Cardiac fibroblast (primary cell): ENCODE measurements around the gene MLN.

Source experiments
- DNase-seq, 2 donors: peaks; one replicate each; pipeline versions ENCODE4 v3.0.0 to v3.0.0-alpha.2; 2010; ENCODE audit warnings: low read depth in 2 of 2
- H3K4me3 ChIP-seq, 2 donors: replicated peaks in 1 of 2; 1 replicate in 1 of 2; 2 replicates in 1 of 2; pipeline ENCODE4 v1.5.1; 2011; ENCODE audit warnings: low read depth in 2 of 2, low read length in 2 of 2, mild to moderate bottlenecking in 2 of 2, moderate library complexity in 1 of 2
- TF ChIP-seq, protein P1 (sequence below): IDR thresholded peaks from one replicate; pipeline ENCODE4 v1.5.1; 2011; ENCODE audit warnings: low read depth, mild to moderate bottlenecking, low read length, inconsistent platforms

The MLN gene

DNA sequence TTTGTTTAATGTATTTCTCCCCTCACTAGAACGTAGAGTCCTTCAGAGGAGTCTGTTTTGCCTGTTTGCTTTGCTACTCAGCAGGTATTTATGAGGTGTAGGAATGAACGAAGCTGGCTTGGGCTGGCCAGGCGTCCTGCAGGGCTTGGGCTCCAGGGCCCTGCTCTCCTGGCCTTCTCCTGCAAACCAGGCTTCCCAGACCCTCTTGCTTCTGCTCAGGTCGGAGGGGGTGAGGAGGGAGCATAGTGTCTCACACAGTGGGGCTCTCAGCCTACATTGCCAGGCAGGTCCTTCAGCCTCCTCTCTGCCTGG lies 24.6 kb upstream of the MLN start:
- TF ChIP-seq, protein P1, sequence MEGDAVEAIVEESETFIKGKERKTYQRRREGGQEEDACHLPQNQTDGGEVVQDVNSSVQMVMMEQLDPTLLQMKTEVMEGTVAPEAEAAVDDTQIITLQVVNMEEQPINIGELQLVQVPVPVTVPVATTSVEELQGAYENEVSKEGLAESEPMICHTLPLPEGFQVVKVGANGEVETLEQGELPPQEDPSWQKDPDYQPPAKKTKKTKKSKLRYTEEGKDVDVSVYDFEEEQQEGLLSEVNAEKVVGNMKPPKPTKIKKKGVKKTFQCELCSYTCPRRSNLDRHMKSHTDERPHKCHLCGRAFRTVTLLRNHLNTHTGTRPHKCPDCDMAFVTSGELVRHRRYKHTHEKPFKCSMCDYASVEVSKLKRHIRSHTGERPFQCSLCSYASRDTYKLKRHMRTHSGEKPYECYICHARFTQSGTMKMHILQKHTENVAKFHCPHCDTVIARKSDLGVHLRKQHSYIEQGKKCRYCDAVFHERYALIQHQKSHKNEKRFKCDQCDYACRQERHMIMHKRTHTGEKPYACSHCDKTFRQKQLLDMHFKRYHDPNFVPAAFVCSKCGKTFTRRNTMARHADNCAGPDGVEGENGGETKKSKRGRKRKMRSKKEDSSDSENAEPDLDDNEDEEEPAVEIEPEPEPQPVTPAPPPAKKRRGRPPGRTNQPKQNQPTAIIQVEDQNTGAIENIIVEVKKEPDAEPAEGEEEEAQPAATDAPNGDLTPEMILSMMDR: no peak
- DNase-seq: no peak
- no peak overlapping the region for H3K4me3 ChIP-seq

DNA sequence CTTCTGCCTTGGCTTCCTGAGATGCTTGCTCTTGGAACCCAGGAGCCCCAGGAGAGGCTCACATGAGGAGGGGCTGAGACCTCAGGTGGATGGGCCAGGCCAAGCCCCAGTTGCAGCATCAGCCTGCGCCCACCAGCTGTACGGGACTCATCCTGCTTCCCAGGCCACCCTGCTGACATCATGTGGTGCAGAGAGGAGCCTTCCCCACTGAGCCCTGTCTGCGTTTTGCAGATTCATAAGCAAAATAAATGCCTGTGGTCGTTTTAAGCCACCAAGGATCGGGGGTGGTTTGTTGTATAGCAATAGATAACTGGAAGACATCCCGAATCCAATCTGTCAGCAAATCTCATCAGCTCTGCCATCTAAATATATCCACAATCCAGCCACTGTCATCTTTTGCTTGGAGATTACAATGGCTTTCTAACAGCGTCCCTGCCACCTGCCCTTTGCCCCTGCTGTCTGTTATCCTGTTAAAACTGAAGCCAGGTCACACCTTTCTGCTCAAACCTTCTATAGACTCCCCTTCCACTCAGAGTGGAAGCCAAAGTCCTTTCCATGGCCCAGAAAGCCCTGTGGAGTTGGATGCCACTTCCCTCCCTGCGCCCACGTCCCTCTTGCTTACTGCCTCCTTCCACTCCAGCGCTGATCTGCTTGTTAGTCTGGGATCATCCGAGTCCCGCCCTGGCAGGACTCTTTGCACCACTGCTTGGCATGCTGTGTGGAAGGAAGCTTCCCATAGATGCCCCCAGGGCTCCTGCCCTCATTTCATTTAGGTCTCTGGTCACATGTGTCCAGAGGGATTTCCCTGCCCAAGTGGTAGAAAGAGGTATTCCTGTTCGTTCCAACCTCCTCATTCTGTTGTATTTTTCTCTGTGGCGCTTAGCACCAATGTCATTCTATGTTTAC lies 24.0 kb upstream of the MLN start:
- DNase-seq: no peak
- no peak overlapping the region for H3K4me3 ChIP-seq
- TF ChIP-seq, protein P1: no peak

DNA sequence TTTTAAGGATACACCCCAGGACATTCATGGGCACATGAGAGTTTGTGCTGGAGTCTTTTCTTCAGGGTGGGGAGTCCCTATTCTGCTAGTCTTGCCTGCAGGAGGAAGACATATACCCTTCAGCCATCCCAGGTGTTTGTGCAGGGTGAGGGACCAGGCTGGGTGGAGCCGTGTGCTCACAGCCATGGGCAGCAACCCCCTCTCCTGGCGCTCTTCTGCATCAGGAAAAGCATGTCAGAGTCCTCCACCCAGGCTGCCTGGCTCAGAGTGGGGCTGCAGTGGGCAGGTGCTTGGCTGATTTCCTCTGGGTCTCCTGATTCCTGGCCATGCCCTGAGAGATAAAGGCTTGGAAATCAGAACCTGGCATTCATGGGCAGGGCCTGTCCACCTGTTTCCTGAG lies 22.7 kb upstream of the MLN start:
- H3K4me3 ChIP-seq: no peak overlapping the region
- DNase-seq: no peak
- TF ChIP-seq, protein P1: no peak

DNA sequence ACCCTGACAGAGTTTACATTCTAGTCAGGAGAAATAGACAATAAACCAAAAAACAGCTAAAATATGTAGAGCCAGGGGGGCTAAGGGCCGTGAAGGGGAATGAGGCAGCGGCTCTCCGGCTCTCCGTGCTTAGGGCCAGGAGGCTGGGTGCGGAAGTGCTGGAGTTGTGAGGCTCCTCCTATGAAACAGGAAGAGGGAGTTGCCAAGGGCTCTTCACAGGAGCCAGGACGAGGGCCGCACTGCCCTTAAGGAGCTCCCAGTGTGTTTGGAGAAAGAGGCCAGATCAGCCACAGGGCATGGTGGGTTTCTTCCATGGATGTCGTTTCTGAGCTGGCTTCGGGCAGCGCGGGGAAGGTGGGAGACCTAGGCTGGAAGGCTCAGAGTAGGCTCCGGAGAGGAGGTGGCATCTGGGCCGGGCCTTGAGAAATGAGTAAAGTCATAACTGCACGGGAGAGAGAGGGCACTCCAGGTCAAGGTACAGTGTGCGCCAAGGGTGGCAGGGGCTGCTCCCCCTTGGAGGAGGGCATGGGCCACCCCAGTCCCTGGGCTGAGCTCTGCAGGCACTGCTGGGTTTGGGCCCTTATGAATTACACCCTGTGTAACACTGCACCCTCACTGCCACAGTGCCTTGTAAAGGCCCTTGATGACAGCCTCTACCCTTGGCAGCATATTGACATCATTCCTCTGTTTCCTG lies 20.8 kb upstream of the MLN start:
- TF ChIP-seq, protein P1: no peak
- no peak overlapping the region for H3K4me3 ChIP-seq
- DNase-seq: peak; percentile 59 to 77

DNA sequence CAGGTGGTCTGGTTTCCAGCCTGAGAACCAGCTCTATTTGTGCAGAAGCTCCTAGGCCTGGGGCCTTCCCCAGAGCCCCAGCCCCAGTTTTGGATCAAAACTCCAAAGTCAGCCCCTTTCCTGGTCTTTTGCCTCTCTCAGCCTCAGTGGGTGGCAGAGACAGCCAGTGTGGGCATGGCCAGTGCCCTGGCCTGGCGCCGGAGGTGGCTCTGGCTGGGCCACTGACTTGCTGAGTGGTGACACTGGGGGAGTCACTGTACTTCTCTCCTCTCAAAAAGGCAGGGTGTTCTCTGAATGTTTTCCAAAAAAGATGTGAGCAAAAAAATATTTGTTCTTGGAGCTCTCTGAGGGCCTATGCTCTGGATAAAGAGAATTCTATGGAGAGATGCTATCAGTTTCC lies 20.0 kb upstream of the MLN start:
- TF ChIP-seq, protein P1: no peak
- DNase-seq: no peak
- H3K4me3 ChIP-seq: no peak overlapping the region

DNA sequence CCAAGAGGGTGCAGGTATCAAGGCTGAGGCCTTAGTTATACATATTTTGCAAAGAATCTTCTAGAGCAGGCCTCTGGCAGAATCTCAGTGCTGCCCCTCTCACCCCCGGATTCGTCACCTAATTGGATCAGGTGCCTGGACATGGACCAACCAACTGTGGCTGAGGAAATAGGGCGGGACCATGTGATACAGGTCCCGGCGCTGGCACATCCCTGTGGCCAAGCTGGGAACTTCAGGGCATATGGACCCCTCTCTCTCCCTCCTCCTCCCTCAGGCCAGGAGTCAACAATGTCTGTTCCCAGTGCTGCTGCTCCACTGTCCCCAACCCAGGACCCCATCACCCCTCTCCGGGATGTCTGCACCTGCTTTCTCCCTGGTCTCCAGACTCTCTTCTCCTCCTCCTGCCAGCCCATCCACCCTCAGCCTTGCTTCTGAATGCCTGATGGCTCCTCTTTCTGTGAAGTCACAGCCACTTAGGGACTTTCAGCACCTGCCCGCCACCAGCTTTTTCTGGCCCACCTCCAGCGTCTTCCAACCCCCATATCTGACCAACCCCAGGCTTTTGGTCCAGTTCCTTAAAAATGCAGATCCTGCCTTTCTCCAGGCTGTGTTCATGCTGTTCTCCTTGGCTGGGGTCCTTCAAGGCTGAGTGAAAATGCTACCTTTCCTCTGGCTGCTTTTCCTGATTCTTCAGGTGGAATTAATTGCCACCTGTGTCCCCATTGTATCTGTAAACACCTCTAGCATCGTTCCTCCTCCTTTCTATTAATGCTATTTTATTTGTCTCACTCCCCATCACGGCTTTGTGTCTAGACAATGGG lies 19.0 kb upstream of the MLN start:
- TF ChIP-seq, protein P1: peak; percentile 40
- peak; percentile 14 to 18 for DNase-seq
- no peak overlapping the region for H3K4me3 ChIP-seq
